Activated CD4-positive, CD25-positive, alpha-beta regulatory T cell treated with anti-CD3 and anti-CD28 coated beads, Interleukin-2, amount 50 U/mL, for 24 hours (primary cell): ENCODE data around the gene QSOX1.

ENCODE experiments used
- ATAC-seq, 2 donors: fragments of 150-1000 bp; cut with Tn5 transposase; one replicate each; pipeline ENCODE4 v1.10.0; 2021; ENCODE audit warnings: mild to moderate bottlenecking in 1 of 2, moderate library complexity in 1 of 2

QSOX1 gene

GRCh38 chr1:180236698-180237509 lies 82.2 kb downstream of the QSOX1 start:
- no peak for ATAC-seq

- ATAC-seq: no peak
Measured at GRCh38 chr1:180237869-180238476, 83.3 kb downstream of the QSOX1 start.

GRCh38 chr1:180238675-180239074 lies 84.0 kb downstream of the QSOX1 start:
- no peak for ATAC-seq

GRCh38 chr1:180239145-180240096 lies 84.8 kb downstream of the QSOX1 start:
- ATAC-seq: no peak

GRCh38 chr1:180241716-180242544 lies 87.3 kb downstream of the QSOX1 start:
- no peak for ATAC-seq

- no peak for ATAC-seq
Measured at GRCh38 chr1:180243517-180244221, 89.0 kb downstream of the QSOX1 start.

GRCh38 chr1:180244840-180245239 lies 90.2 kb downstream of the QSOX1 start:
- ATAC-seq: no peak

- no peak for ATAC-seq
Measured at GRCh38 chr1:180246579-180246978, 91.9 kb downstream of the QSOX1 start.

- ATAC-seq: no peak
Measured at GRCh38 chr1:180247061-180247460, 92.4 kb downstream of the QSOX1 start.

- no peak for ATAC-seq
Measured at GRCh38 chr1:180247580-180247979, 92.9 kb downstream of the QSOX1 start.

GRCh38 chr1:180248176-180248575 lies 93.5 kb downstream of the QSOX1 start:
- ATAC-seq: no peak

GRCh38 chr1:180248731-180249681 lies 94.3 kb downstream of the QSOX1 start:
- no peak for ATAC-seq

GRCh38 chr1:180249725-180250498 lies 95.2 kb downstream of the QSOX1 start:
- ATAC-seq: no peak

GRCh38 chr1:180250499-180250770 lies 95.8 kb downstream of the QSOX1 start:
- ATAC-seq: no peak

- no peak for ATAC-seq
Measured at GRCh38 chr1:180250883-180251509, 96.3 kb downstream of the QSOX1 start.

GRCh38 chr1:180251526-180252305 lies 97.0 kb downstream of the QSOX1 start:
- ATAC-seq: no peak

- peak; percentile 53 to 54 for ATAC-seq
Measured at GRCh38 chr1:180252638-180253536, 98.2 kb downstream of the QSOX1 start.
